GM21390 (cell line): Measurements from ENCODE around the gene SLC2A4RG.
"Not testable (repeated sequence)": the region's sequence is repeated elsewhere in the genome, so short reads cannot be mapped to it uniquely, and the experiment has no call there.

Source experiments
- ATAC-seq: cut with Tn5 transposase; IDR thresholded peaks from one replicate; pipeline ENCODE4 v1.9.1; 2021; ENCODE audit not compliant: unreplicated experiment

Gene SLC2A4RG

DNA sequence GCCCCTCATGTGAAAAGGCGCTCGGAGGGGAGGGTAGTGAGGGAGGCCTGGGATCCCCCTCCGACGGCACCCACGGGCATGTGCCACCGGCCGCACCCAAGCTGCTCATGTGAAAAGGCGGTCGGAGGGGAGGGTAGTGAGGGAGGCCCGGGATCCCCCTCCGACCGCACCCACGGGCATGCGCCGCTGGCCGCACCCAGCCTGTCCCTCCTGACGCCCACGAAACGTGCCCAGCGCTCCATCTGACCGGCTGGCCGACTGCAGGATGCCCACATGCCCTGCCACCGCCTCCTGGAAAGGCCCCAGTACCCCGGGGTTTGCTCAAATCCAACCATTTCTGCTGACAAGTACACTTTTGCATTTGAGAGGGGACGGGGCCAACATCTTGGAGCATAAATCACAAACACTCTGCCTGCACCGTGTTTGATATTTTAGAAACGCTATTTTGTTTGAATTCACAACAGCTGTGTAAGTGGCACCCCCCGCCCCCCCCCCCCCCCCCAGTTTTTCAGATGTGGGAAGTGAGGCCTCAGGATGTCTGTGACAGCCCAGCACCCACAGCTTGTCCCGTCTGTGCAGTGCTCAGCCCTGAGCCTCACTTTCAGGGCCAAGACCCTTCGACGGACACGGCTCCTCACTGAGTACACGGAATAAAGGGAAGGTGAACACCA is 34.1 kb downstream of the SLC2A4RG start:
- no peak for ATAC-seq

GRCh38 chr20:63774306-63774705 is 34.7 kb downstream of the SLC2A4RG start:
- ATAC-seq = no peak

GRCh38 chr20:63775096-63775978 is 35.8 kb downstream of the SLC2A4RG start:
- ATAC-seq = no peak

DNA sequence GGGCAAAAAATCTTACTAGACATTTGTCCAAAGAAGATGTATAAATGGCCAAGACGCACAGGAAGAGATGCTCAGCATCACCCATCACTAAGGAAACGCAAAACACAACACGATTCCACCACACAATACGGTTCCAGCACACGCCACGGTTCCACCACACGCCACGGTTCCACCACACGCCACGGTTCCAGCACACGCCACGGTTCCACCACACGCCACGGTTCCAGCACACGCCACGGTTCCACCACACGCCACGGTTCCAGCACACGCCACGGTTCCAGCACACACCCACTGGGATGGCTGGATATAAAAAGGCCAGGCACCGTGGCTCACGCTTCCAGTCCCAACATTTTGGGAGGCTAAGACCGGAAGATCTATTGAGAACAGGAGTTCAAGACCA is 37.3 kb downstream of the SLC2A4RG start:
- not testable (repeated sequence) for ATAC-seq

DNA sequence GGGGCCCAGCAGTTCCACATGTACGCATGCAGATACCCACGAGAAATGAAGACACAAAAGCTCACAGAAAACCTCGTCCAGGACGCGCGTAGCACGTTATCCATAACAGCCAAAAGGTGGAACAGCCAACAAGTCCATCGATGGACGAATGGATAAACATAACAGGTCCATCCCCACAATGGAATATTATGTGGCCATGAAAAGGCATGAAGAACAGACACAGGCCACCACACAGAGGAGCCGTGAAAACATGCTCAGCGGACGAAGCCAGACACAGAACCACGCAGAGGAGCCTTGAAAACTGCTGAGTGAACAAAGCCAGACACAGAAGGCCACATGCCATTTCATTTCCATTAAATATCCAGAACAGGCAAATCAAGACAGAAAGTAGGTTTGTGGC is 38.0 kb downstream of the SLC2A4RG start:
- ATAC-seq = no peak

- no peak for ATAC-seq
Observed at GRCh38 chr20:63778034-63778752, 38.6 kb downstream of the SLC2A4RG start.

- no peak for ATAC-seq
Observed at GRCh38 chr20:63778857-63779256, 39.3 kb downstream of the SLC2A4RG start.

- ATAC-seq = no peak
Observed at GRCh38 chr20:63781181-63781580, 41.6 kb downstream of the SLC2A4RG start.

- ATAC-seq = no peak
Observed at GRCh38 chr20:63782051-63782471, 42.5 kb downstream of the SLC2A4RG start.

GRCh38 chr20:63782521-63782971 is 43.0 kb downstream of the SLC2A4RG start:
- no peak for ATAC-seq

DNA sequence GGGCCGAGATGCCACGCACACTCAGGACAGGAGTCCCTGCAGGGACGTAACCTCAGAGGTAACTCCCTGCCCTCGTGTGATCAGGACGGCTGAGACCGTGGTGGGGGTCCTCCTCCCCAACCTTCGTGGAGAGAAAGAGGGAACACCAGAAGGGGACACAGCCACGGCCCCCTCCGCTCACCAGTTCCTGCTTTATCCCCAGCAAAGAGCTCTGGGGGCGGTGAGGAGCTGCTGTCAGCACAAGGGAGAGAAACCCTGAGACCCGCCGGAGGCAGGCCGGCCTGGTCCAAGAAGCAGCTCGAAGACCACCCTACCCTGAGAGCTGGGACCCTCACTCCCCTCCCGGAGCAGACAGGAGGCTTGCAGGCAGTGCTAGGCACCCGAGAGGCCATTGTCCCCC is 44.4 kb downstream of the SLC2A4RG start:
- no peak for ATAC-seq

DNA sequence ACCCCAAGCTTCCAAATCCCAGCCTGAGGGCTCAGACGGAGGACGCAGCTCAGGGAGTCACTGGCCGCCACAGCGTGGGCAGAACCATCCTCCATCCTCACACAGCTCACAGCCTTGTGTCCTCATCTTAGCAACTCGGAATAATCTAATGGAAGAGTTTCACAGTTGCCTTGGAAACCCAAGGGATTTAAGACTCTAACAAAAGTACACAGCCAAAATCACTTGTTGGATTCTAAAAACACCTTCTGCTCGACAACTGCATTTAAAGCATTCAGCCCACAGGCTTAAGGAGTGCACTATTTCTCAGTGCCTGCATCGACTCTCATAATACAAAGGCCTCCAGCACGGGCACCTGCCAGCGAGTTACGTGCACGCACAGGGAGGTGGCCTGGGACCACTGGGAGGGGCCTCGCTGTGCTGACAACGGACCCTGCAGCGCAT is 46.1 kb downstream of the SLC2A4RG start:
- ATAC-seq = no peak

DNA sequence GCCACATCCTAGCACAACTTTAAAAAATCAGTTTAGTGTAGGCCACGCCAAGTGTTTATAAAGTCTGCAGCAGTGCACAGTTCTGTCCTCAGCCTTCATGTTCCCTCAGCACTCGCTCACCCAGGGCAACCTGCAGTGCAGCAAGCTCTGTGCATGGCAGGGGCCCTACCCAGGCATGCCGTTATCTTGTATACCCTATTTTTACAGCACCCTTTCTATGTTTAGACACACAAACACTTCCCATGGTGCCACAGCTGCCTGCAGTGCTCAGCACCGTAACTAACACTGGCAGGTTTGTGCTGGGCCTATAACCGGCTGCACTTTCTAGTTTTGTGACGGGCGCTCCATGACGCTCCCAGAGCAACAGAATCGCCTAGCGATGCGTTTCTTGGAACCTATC is 47.7 kb downstream of the SLC2A4RG start:
- no peak for ATAC-seq

GRCh38 chr20:63787749-63788148 is 48.2 kb downstream of the SLC2A4RG start:
- no peak for ATAC-seq

DNA sequence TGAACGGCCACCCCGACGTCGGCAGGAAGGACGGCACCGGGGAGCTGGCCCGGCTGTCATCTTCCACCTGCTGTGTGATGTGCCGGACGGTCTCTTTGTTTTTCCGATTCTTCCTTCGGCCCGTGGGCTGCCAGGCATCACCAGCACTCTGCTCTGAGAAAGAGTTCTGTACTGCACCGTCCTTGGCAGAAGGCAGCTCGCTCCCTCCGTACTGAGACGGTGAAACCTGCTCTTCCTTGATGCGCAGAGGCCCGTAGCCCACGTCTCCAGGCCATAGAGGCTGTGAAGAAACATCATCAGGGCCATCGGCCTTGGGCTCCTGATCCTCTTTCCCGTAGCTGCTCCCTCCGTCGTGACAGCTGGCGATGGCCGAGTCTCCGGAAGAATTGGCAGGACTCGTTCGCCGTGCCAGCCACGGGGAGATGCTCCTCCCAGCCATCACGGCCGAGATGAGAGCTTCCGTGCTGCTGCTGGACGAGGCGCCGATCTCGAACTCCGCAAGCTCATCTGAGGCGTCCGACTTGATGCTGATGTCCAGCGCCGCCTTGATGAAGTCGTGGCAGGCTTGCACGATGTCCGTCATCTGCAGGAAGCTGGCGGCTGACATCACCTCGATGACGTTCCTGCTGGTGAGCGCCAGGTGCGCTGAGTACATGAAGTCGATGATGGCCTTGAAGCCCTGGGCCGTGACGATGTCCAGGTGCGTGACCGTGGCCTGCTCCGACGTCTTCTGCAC is 50.4 kb downstream of the SLC2A4RG start:
- no peak for ATAC-seq

DNA sequence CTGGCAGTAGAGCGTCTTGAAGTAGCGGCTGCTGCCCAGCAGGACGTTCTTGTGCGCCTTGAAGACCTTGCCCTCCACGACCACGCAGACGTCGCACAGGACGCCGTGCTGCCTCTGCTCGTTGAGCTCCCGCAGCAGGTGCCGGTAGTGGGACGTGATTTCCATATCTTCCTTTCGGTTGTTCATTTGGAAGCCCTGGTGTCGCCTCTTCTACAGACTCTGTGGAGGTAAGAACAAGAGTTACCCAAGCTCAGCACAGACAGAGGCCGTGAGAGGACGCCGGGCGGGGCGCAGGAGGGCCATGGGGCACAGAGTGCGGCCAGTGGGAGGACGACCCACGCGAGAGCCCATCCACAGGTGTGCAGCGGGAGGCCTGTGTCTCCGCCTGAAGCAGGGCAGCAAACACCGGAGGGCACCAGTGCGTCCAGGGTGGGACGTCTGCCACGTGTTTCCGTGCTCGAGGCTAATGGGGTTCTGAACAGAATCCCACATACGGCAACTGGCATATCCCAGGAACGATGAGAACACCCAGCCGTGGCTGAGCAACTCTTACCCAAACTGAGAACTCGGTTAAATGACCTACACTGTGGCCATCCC is 51.1 kb downstream of the SLC2A4RG start:
- no peak for ATAC-seq

DNA sequence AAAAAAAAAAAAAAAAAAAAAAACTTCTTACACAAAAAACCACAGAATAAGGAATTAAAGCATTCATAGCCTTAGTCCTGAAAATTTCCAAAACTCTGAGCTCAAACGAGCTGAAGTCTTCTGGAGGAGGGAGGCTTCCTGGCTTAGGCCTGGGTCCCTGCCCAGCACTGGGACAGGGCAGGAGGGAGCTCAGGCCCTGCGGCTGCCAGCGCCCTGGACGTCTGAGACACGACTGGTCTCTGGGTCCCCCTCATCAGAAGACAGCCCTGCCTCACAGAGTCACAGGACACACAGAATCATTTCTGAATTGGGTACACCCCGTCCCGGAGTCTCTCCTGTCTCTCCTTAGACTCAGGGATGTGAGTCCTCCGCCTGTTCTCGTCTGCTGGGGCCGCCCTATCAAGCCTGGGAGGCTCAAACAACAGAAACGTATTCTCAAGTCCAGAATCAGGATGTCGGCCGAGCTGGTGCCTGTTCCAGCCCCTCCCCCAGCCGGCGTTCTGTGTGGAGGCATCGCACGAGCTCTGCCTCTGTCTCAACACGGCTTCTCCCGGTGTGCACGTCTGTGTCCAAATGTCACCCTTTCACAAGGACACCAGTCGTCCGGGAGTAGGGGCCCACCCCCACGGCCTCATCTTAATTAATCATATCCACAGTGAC is 52.1 kb downstream of the SLC2A4RG start:
- ATAC-seq = no peak

GRCh38 chr20:63792866-63793265 is 53.3 kb downstream of the SLC2A4RG start:
- ATAC-seq = no peak
